H1 (cell line): ENCODE data around the gene CRY1. TPM values are rescaled to one million over a fixed set of nuclear protein-coding genes. Genes with fewer than 3 reads are reported as not detected.

Experiments used
- CTCF ChIA-PET: fragments of 300-600 bp; sonication (Branson Sonifier 250); formaldehyde crosslinking; loops from one replicate; lab custom pipeline; 2021; ENCODE audit not compliant: partially characterized antibody; lab: Charles Lee
- POLR2A ChIA-PET: fragments of 300-600 bp; sonication (Branson Sonifier 250); formaldehyde crosslinking; loops from one replicate; lab custom pipeline; 2021; ENCODE audit warnings: inconsistent platforms; ENCODE audit not compliant: partially characterized antibody; lab: Charles Lee
- DNase-seq, 2 experiments: peaks; one replicate each; pipeline versions ENCODE4 v3.0.0 to v3.0.0-alpha.2; 2010 to 2022; ENCODE audit warnings: low spot score in 2 of 2, low read depth in 1 of 2, mixed read lengths in 1 of 2
- FAIRE-seq: peaks from 2 replicates; lab custom pipeline; 2011; peaks lifted over from hg19 to GRCh38; lab: Jason Lieb, UNC
- H2AFZ ChIP-seq: 2 replicates; pipeline ENCODE4 v1.8.1; 2012; ENCODE audit warnings: low read length, inconsistent platforms
- H2AK5ac ChIP-seq: 2 replicates; pipeline ENCODE4 v1.6.1; 2013; ENCODE audit warnings: low read depth, low read length
- H2BK120ac ChIP-seq: replicated peaks from 2 replicates; pipeline ENCODE3; 2013; ENCODE audit warnings: low read depth, low read length, inconsistent platforms
- H2BK12ac ChIP-seq: 2 replicates; pipeline ENCODE4 v1.6.1; 2013; ENCODE audit warnings: low read depth, low read length
- H2BK15ac ChIP-seq: 2 replicates; pipeline ENCODE4 v1.6.1; 2013; ENCODE audit warnings: low read length
- H2BK20ac ChIP-seq: 2 replicates; pipeline ENCODE4 v1.6.1; 2013; ENCODE audit warnings: low read length
- H2BK5ac ChIP-seq: 2 replicates; pipeline ENCODE4 v1.6.1; 2013; ENCODE audit warnings: low read depth, low read length
- H3K14ac ChIP-seq: 2 replicates; pipeline ENCODE4 v1.6.1; 2013; ENCODE audit warnings: inconsistent platforms; ENCODE audit not compliant: insufficient read length
- H3K18ac ChIP-seq: 2 replicates; pipeline ENCODE4 v1.6.1; 2013; ENCODE audit warnings: low read length; ENCODE audit errors: extremely low read depth
- H3K23ac ChIP-seq: 2 replicates; pipeline ENCODE4 v1.6.1; 2013; ENCODE audit warnings: inconsistent platforms; ENCODE audit not compliant: insufficient read length
- H3K23me2 ChIP-seq: 2 replicates; pipeline ENCODE4 v1.6.1; 2013; ENCODE audit warnings: low read depth, low read length
- H3K27ac ChIP-seq: 2 replicates; pipeline ENCODE4 v1.6.1; 2011; ENCODE audit warnings: low read depth, low read length, inconsistent platforms
- H3K27me3 ChIP-seq, 4 experiments: replicated peaks in 1 of 4; 1 replicate in 1 of 4; 2 replicates in 3 of 4; pipeline versions ENCODE4 v1.6.1 to v1.8.1; 2011 to 2013; ENCODE audit warnings: low read length in 3 of 4, mild to moderate bottlenecking in 3 of 4, inconsistent platforms in 2 of 4, mixed read lengths in 2 of 4, moderate library complexity in 1 of 4; ENCODE audit not compliant: control insufficient read depth in 3 of 4, insufficient read depth in 3 of 4; ENCODE audit errors: extremely low read depth in 1 of 4
- H3K36me3 ChIP-seq, 4 experiments: 2 replicates each; pipeline versions ENCODE4 v1.6.1 to v1.8.1; 2011 to 2013; ENCODE audit warnings: mild to moderate bottlenecking in 4 of 4, low read length in 3 of 4, moderate library complexity in 2 of 4, control low read depth in 1 of 4, inconsistent platforms in 1 of 4; ENCODE audit not compliant: insufficient read depth in 4 of 4, control insufficient read depth in 2 of 4
- H3K4ac ChIP-seq: replicated peaks from 2 replicates; pipeline ENCODE3; 2013; ENCODE audit warnings: low read length, low read depth, mixed read lengths, inconsistent platforms; ENCODE audit not compliant: insufficient read length
- H3K4me1 ChIP-seq, 4 experiments: replicated peaks in 1 of 4; 1 replicate in 1 of 4; 2 replicates in 3 of 4; pipeline versions ENCODE4 v1.6.1 to v1.8.1; 2011 to 2013; ENCODE audit warnings: low read length in 3 of 4, inconsistent platforms in 2 of 4, mixed read lengths in 1 of 4; ENCODE audit not compliant: insufficient read depth in 4 of 4, control insufficient read depth in 3 of 4
- H3K4me2 ChIP-seq, 2 experiments: 2 replicates each; pipeline versions ENCODE4 v1.6.1 to v1.8.1; 2011 to 2013; ENCODE audit warnings: low read depth in 2 of 2, low read length in 2 of 2, control low read depth in 1 of 2, inconsistent platforms in 1 of 2, mild to moderate bottlenecking in 1 of 2; ENCODE audit not compliant: insufficient read depth in 1 of 2
- H3K4me3 ChIP-seq, 4 experiments: fragments of 200-600, 300-600 bp in 1 of 4; sonication (generic), shearing (Covaris generic), sonication (Bioruptor Twin) in 1 of 4; 2 replicates each; pipeline versions ENCODE4 v1.5.1 to v1.8.1; 2011 to 2016; ENCODE audit warnings: low read length in 4 of 4, low read depth in 3 of 4, control low read depth in 2 of 4, inconsistent platforms in 2 of 4, mild to moderate bottlenecking in 2 of 4, mixed read lengths in 1 of 4, moderate library complexity in 1 of 4; ENCODE audit not compliant: insufficient read depth in 2 of 4; ENCODE audit errors: extremely low read depth in 1 of 4
- H3K56ac ChIP-seq: replicated peaks from 2 replicates; pipeline ENCODE3; 2013; ENCODE audit warnings: low read depth, mild to moderate bottlenecking, mixed read lengths, low read length, inconsistent platforms; ENCODE audit not compliant: insufficient read length
- H3K79me1 ChIP-seq: 2 replicates; pipeline ENCODE4 v1.6.1; 2013; ENCODE audit warnings: low read depth, low read length, control low read depth
- H3K79me2 ChIP-seq, 2 experiments: 2 replicates each; pipeline versions ENCODE4 v1.6.1 to v1.8.1; 2012 to 2013; ENCODE audit warnings: low read length in 2 of 2, mild to moderate bottlenecking in 2 of 2, inconsistent platforms in 1 of 2; ENCODE audit not compliant: insufficient read depth in 2 of 2, control insufficient read depth in 1 of 2
- H3K9ac ChIP-seq, 4 experiments: replicated peaks in 1 of 4; 1 replicate in 1 of 4; 2 replicates in 3 of 4; pipeline versions ENCODE4 v1.6.1 to v1.8.1; 2011 to 2013; ENCODE audit warnings: low read depth in 3 of 4, low read length in 3 of 4, control low read depth in 2 of 4, mild to moderate bottlenecking in 2 of 4, moderate library complexity in 2 of 4, inconsistent platforms in 1 of 4; ENCODE audit errors: extremely low read depth in 1 of 4
- H3K9me3 ChIP-seq, 2 experiments: 2 replicates each; pipeline versions ENCODE4 v1.6.1 to v1.8.1; 2012 to 2013; ENCODE audit warnings: mild to moderate bottlenecking in 2 of 2, moderate library complexity in 2 of 2, control low read depth in 1 of 2, inconsistent platforms in 1 of 2, low read depth in 1 of 2, low read length in 1 of 2, mixed read lengths in 1 of 2; ENCODE audit not compliant: insufficient read depth in 2 of 2
- H4K20me1 ChIP-seq, 2 experiments: replicated peaks in 1 of 2; 2 replicates each; pipeline versions ENCODE3 to v1.8.1; 2011 to 2013; ENCODE audit warnings: inconsistent platforms in 2 of 2, low read length in 2 of 2, mild to moderate bottlenecking in 1 of 2; ENCODE audit not compliant: insufficient read depth in 2 of 2, control insufficient read depth in 1 of 2
- H4K5ac ChIP-seq: 2 replicates; pipeline ENCODE4 v1.6.1; 2013; ENCODE audit warnings: low read length, low read depth, mixed read lengths, inconsistent platforms; ENCODE audit not compliant: insufficient read length
- H4K8ac ChIP-seq: 2 replicates; pipeline ENCODE4 v1.8.0; 2013; ENCODE audit warnings: mild to moderate bottlenecking, moderate library complexity, low read length, inconsistent platforms; ENCODE audit not compliant: insufficient read depth; ENCODE audit errors: extremely low read depth
- H4K91ac ChIP-seq: replicated peaks from 2 replicates; pipeline ENCODE3; 2013; ENCODE audit warnings: low read length, mixed read lengths, inconsistent platforms; ENCODE audit not compliant: insufficient read length
- BACH1 ChIP-seq: IDR thresholded peaks from 2 replicates; pipeline ENCODE4 v1.6.1; 2012; ENCODE audit warnings: low read length, improper control_type of control experiment
- EP300 ChIP-seq, 2 experiments: IDR thresholded peaks; 1 replicate in 1 of 2; 2 replicates in 1 of 2; pipeline ENCODE4 v1.6.1; 2011 to 2012; ENCODE audit warnings: low read depth in 2 of 2, low read length in 2 of 2, mild to moderate bottlenecking in 2 of 2, borderline replicate concordance in 1 of 2, inconsistent platforms in 1 of 2, moderate library complexity in 1 of 2
- KDM1A ChIP-seq: fragments of 200-600, 300-600 bp; sonication (generic); IDR thresholded peaks from 2 replicates; pipeline ENCODE4 v1.7.1; 2016; ENCODE audit warnings: mild to moderate bottlenecking, low read length, borderline replicate concordance
- RAD21 ChIP-seq, 2 experiments: IDR thresholded peaks in 1 of 2; conservative IDR thresholded peaks in 1 of 2; 2 replicates each; pipeline ENCODE4 v1.6.1; 2011; ENCODE audit warnings: low read depth in 2 of 2, low read length in 2 of 2, improper control_type of control experiment in 1 of 2, inconsistent platforms in 1 of 2, mild to moderate bottlenecking in 1 of 2, moderate library complexity in 1 of 2
- RFX5 ChIP-seq: IDR thresholded peaks from 2 replicates; pipeline ENCODE4 v1.6.1; 2011; ENCODE audit warnings: low read depth, low read length, improper control_type of control experiment, borderline replicate concordance
- SP1 ChIP-seq: IDR thresholded peaks from 2 replicates; pipeline ENCODE4 v1.6.1; 2011; ENCODE audit warnings: low read depth, low read length
- TCF12 ChIP-seq: IDR thresholded peaks from 2 replicates; pipeline ENCODE4 v1.6.1; 2011; ENCODE audit warnings: low read depth, mild to moderate bottlenecking, low read length
- TEAD4 ChIP-seq: IDR thresholded peaks from 2 replicates; pipeline ENCODE4 v1.6.1; 2012; ENCODE audit warnings: low read depth, low read length, inconsistent platforms, mixed read lengths
- WGBS, 2 experiments: shearing (Covaris generic) in 1 of 2; methylation state at CpG; one replicate each; pipeline versions ENCODE4 v1.1.6 to v1.1.7; 2013 to 2015; ENCODE audit warnings: low lambda C conversion rate in 2 of 2, mixed read lengths in 2 of 2, inconsistent platforms in 1 of 2, low coverage in 1 of 2, missing lambda C conversion rate in 1 of 2; ENCODE audit not compliant: insufficient replicate concordance in 2 of 2, insufficient coverage in 1 of 2, insufficient read length in 1 of 2; ENCODE audit errors: extremely low coverage in 1 of 2, missing lambda C conversion rate in 1 of 2; 5-methylcytosine and 5-hydroxymethylcytosine counted together
- polyA plus RNA-seq, 7 experiments: library from polyadenylated mRNA; depleted of rRNA in 3 of 7; stranded (reverse) in 5 of 7; unstranded in 2 of 7; fragments of >200 nt in 5 of 7; fragments of 200-250 nt in 2 of 7; gene quantifications; 1 replicate in 5 of 7; 2 replicates in 1 of 7; 4 replicates in 1 of 7; pipeline versions ENCODE4 v1.2.1 to v1.2.3, GENCODE V29; 2011 to 2013; ENCODE audit warnings: missing spikeins in 2 of 7, mixed read lengths in 2 of 7
- total RNA-seq: library from RNA; stranded (reverse); fragmentation: NEBNext Ultra II Directional; extraction: Animal tissue kit (Norgen Biotek cat#: 25700); gene quantifications from 2 replicates; pipeline ENCODE4 v1.2.1, GENCODE V29; 2021

Gene CRY1
- total and polyA plus RNA-seq, 2 of the 8 experiments (the other 6 are each of a cell fraction or from before 2014, with no cell fraction given), result 13.6 to 25.1 TPM

- Histone ChIP-seq H3K36me3 (no peaks in the 10 kb centered on the region), H3K18ac (no peak overlapping the region), H3K4me2 (no peak overlapping the region), H2BK120ac (no peak overlapping the region), H2AK5ac (no peak overlapping the region), H3K4ac (no peak overlapping the region), H4K8ac (no peak overlapping the region), H3K79me2 (no peaks in the 10 kb centered on the region), H3K9ac (no peak overlapping the region), H3K4me1 (peaks cover 0 to 5% (median 1%) of the 10 kb centered on the region in 4 experiments; a peak in 2 of 7 replicates), H3K23ac (no peak overlapping the region), H3K56ac (no peak overlapping the region), H3K27me3 (no peaks in the 10 kb centered on the region), H2BK15ac (0 out of 2 replicates have a peak overlapping the region, but pooled peaks have one; percentile 9), H3K9me3 (no peaks in the 10 kb centered on the region), H3K4me3 (no peak overlapping the region), H4K20me1 (no peaks in the 10 kb centered on the region), H2AFZ (peak overlapping the region; percentile 99), H3K14ac (no peak overlapping the region), H2BK20ac (0 out of 2 replicates have a peak overlapping the region, but pooled peaks have one; percentile 73), H4K91ac (no peak overlapping the region), H3K27ac (no peak overlapping the region), H3K79me1 (no peaks in the 10 kb centered on the region), H3K23me2 (no peaks in the 10 kb centered on the region), H2BK12ac (0 out of 2 replicates have a peak overlapping the region, but pooled peaks have one; percentile 53), H4K5ac (no peak overlapping the region), H2BK5ac (peak overlapping the region; percentile 10; the same call in 1 of the 2 replicates)
- FAIRE-seq (peak; percentile 97), DNase-seq (peak; percentile 7 to 50)
- CTCF ChIA-PET, result interaction anchor here (0.6 to 12.9 kb wide), 92 partner anchors 10 to 805 kb away, joined by 3 to 193 read pairs (median 4); a partner anchor contains a TSS
- POLR2A ChIA-PET, result interaction anchor here (0.6 to 1.3 kb wide), 3 partner anchors 187 to 748 kb away, joined by 3 to 5 read pairs (median 3); no protein-coding TSS in a partner anchor
- 42% methylated on average over 10 of the region's 10 CpGs; no CpG with 5 or more reads in 1 of the 2 experiments for WGBS, 2 experiments
- TF ChIP-seq TEAD4, result peak; percentile 38; the same call in 1 of the 2 replicates
- no peak for TF ChIP-seq TCF12
- TF ChIP-seq EP300 (IDR thresholded peaks at IDR 0.05; ENCODE audit: borderline replicate concordance in 1 of 2, low read depth in 2 of 2, low read length in 2 of 2), result no peak
- TF ChIP-seq BACH1, result no peak
- peak; percentile 94 to 95 for TF ChIP-seq RAD21 (IDR thresholded peaks at IDR 0.05 in 1 of 2, conservative IDR thresholded peaks at IDR 0.05 in 1 of 2; ENCODE audit: low read depth in 2 of 2, low read length in 2 of 2)
- no peak for TF ChIP-seq RFX5
- no peak for TF ChIP-seq KDM1A
- no peak for TF ChIP-seq SP1
Observed at GRCh38 chr12:107131832-107132616, 38.7 kb upstream of the CRY1 start.
